HG02763 (cell line): ENCODE results near the gene AARS2.
"Not testable (repeated sequence)": the region's sequence is repeated elsewhere in the genome, so short reads cannot be mapped to it uniquely, and the experiment has no call there.

Source experiments
- ATAC-seq: cut with Tn5 transposase; IDR thresholded peaks from one replicate; pipeline ENCODE4 v1.9.1; 2021; ENCODE audit warnings: mild to moderate bottlenecking, moderate library complexity; ENCODE audit not compliant: unreplicated experiment

The AARS2 gene

DNA sequence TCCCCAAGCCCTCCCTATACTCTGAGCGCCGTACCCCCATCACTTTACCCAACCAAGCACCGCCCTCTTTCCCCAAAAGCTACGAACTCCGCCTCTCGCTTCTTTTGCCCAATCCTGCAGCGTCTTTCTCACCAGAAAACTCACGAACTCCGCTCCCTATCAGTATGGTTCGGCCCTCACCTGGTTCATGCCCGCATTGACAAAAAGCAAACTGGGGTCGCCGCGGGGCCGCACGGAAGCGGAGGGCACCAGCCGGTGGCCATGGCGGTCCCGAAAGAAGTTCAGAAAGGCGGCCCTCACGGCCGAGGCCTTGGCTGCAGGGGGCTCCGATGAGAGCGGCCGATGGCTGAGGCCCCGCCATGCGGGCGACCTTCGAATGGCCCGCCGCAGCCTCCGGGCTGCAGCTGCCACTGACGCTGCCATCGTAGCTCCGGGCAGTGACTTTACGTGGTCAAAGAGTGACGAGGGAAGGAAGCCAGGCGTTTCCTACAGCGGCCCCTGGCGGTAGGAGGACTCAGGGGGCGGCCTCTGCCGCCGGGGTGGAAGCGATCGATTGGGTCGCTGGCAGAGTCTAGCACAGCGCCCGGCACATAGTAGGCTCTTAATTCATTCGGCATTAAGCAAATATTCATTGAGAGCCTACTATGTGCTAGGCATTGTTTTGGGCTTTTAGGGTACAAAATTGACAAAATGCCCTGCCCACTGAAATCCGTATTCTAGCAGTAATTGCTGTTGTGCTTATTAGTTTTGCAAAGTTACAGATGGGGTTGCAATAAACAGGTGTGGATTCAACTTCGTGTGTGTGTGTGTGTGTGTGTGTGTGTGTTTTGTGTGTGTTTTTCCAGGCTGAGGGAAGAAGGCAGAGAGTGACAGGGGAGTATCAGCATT is at the start of gene AARS2:
TSS of gene AARS2 (minus strand) at position 447 of the 888 bp plus-strand sequence. CDS start at position 423, 24 bp downstream.
- ATAC-seq, result peak; percentile 88

DNA sequence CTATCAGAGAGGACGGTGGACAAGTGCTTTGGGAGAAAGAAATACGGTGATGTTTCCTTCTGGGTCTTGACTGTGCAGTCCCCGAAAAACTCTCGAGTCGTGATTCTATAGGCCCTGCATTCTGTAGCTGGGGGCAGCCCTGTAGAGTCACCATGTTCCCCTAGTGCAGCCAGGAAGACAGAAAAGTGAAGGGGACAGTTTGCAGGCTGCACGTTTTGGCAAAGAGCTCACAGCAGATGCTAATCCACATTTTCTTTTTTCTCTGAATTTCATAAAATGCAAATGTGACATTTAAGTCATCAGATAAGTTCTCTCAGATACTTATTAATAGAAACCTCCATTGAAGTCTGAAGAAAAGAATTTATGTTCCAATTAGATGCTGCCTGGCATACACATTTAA is 48.8 kb upstream of the AARS2 start:
- ATAC-seq, result no peak

DNA sequence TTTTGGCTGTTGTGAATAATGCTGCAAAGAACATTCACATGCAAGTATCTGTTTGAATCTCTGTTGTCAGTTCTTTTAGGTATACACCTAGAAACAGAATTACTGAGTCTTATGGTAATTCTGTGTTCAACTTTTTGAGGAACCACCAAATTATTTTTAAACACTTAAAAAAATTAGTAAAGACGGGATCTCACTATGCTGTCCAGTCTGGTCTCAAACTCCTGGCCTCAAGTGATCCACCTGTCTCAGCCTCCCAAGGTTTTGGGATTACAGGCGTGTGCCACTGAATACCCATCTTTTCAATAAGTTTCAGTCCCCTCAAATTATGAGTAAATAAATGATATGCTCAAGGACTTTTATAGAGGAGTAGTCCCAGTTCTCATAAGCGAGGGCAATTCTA is 46.8 kb upstream of the AARS2 start:
- no peak for ATAC-seq

DNA sequence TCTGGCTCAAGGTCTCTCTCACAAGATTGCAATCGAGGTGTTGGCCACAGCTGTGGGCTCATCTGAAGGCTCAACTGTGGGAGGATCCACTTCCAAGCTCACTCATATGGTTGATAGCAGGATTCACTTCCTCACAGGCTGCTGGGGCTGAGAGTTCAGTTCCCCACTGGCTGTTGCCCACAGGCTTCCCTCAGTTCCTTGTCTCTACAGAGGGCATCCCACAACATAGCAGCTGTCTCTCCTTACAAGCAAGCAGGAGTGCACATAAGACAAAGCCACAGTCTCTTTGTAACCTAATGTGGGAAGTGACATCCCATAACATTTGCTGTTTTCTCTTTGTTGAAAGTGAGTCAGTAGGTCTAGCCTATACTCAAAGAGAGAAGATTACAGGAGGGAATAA is 43.3 kb upstream of the AARS2 start:
- no peak for ATAC-seq

DNA sequence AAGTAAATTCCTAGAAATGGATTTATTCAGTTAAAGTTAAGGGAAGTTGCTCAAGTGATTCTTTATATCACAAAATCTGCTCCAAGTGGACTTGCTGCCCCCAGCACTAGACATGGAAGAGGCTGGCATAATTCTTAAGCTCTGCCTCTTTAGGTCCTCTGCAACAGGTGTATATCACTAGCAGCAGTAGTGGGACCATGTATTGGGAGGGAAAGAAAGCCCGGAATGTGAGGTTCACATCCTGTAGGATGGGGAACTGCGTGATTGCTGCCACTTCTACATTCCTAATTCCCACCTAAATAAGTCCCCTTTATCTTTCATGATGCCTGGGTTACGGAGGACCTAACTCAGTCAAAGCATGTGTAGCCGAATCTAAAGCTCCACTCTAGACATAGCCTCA is 42.5 kb upstream of the AARS2 start:
- ATAC-seq, result no peak

DNA sequence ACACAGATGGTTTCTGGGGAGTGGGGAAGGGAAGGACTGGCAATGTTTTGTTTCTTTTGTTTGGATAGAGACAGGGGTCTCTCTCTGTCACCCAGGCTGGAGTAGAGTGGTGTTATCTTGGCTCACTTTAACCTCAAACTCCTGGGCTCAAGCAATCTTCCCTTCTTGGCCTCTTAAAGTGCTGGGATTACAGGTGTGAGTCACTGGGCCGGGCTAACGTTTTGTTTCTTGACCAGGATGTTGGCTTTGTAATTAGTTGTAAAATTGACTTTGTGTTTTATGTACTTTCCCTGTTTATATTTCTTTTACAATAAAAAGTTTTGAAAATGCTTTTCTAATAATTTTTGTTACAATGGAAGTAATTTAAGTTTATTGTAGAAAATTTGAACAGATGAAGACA is 40.2 kb upstream of the AARS2 start:
- no peak for ATAC-seq

DNA sequence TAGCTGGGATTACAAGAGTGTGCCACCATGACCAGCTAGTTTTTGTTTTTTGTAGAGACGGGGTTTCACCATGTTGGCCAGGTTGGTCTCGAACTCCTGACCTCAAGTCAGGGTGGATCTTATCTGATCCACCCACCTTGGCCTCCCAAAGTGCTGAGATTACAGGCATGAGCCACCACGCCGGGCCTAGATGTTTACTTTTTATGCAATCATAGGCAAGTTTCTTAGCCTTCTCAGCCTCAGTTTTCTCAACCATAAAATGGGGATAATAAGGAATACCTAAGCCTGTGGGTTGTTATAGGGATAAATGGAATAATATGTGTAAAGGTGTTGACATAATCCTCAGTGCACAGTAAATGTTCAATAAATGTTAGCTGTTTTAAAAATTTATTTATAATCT is 39.1 kb upstream of the AARS2 start:
- no peak for ATAC-seq

DNA sequence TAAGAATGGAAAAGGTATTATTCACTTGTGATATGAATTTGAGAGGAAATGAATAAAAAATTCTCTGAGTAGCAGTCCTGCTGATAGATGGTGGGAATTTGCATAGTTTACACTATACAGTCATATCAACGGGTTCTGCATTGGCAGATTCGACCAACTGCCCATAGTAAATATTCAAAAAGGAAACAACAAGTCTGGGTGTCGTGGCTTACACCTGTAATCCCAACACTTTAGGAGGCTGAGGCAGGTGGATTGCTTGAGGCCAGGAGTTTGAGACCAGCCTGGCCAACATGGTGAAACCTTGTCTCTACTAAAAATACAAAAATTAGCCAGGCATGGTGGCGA is 37.5 kb upstream of the AARS2 start:
- ATAC-seq, result not testable (repeated sequence)

DNA sequence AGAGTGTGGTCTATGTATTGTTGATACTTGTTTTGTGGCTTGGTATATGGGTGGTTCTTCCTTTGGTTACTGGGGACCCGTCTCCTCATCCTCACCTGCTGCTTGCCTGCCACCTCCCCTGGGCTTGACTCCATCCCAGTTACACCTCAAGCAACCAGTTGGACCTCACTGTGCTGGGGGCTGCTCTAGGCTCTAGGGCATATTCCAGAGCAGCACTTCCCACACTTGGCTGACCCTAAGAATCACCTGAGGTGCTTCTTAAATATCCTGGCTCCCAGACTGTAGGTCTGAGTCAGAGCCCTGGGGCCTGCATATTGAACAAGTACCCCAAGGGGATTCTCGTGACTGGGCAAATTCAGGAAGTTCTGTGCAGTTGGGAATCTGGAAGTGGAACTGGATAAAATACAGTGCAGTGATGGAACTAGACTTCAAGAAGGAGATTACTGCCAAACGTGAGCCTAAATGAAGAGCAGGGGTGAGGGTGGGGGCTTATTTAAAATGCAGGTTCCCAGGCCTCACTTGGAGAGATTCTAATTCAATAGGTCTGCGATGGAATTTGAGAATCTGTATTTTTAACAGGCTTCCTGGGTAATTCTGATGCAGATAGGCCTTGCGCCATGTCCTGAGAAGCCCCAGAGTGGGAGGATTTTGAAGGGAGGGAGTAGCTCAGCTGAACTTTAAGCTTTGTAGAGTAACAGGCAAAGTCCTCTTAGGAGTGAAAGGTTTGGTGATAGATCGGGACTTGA is 36.9 kb upstream of the AARS2 start:
- ATAC-seq, result no peak

DNA sequence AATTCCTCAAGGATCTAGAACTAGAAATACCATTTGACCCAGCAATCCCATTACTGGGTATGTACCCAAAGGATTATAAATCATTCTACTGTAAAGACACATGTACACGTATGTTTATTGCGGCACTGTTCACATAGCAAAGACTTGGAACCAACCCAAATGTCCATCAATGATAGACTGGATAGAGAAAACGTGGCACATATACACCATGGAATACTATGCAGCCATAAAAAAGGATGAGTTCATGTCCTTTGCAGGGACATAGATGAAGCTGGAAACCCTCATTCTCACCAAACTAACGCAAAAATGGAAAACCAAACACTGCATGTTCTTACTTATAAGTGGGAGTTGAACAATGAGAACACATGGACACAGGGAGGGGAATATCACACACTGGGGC is 33.7 kb upstream of the AARS2 start:
- ATAC-seq, result not testable (repeated sequence)

DNA sequence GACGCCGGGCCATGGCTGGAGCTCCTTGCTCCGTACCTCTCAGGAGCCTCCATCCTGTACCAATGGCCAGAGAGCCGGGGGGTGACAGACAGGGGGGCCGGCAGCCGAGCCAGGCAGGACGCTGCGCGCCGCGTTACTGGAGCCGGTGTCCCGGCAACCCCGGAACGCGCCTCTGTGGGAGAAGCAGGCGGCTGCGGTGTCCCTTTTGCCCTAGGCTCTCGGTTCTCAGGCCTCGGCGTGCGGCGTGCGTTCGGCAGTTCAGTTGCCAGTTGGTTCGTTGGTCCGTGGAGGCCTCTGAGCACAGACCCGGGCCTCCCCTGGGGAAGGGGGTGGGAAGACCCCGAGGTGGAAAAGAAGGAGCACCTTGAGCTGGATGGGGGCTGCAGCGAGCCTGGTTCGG is 29.3 kb upstream of the AARS2 start, which contains the start of gene SPATS1:
TSS of gene SPATS1 (plus strand) at position 162 of the 400 bp plus-strand sequence. CDS start 446 bp downstream, outside the sequence.
- no peak for ATAC-seq

DNA sequence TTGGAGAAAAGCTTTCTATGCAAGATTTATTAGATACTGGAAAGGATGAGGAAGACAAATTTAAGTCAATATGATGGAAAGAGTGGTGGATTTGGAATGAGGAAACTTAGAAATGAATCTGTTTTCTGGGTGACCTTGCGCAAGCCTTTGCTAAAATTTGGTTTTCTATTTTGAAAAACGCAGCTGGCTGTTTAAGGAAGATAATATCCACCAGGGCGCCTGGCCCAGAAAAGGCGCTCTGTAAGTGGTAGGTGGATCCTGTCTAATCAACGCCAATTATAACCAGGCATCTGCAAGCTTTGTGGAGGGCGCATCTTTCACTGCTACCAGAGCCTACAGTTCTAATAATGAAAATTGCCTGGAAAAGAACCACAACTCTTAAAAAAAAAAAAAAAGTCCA is 28.9 kb upstream of the AARS2 start:
- no peak for ATAC-seq

DNA sequence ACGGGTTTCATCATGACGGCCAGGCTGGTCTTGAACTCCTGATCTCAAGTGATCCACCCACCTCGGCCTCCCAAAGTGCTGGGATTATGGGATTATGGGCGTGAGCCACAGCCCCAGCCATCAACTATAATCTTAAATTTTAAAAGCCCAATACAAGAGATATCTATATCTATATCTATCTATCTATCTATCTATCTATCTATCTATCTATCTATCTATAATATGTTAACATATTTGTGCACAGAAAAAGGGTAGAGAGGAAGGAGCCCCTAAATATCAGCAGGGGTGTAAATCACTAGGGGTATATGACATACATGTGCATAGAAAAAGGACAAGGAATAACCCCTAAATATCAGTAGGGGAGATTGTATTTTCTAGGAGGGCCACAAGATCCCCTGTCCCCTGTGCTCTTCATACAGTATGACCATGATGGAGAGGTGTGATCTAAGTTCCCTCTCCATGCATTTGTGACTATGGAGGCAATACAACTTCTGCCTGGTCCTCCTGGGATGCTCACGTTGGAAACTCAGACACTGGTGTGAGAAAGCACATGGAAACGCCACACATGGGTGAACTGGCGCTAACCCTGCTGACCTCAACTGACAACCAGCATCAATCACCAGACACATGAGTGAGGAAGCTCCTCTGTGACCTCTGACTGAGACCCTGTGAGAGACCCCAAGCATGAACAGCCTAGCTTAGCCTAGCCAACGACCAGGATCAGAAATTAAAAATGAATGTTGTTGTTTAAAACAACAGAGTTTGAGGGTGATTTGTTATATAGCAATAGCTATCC is 28.1 kb upstream of the AARS2 start:
- no peak for ATAC-seq

DNA sequence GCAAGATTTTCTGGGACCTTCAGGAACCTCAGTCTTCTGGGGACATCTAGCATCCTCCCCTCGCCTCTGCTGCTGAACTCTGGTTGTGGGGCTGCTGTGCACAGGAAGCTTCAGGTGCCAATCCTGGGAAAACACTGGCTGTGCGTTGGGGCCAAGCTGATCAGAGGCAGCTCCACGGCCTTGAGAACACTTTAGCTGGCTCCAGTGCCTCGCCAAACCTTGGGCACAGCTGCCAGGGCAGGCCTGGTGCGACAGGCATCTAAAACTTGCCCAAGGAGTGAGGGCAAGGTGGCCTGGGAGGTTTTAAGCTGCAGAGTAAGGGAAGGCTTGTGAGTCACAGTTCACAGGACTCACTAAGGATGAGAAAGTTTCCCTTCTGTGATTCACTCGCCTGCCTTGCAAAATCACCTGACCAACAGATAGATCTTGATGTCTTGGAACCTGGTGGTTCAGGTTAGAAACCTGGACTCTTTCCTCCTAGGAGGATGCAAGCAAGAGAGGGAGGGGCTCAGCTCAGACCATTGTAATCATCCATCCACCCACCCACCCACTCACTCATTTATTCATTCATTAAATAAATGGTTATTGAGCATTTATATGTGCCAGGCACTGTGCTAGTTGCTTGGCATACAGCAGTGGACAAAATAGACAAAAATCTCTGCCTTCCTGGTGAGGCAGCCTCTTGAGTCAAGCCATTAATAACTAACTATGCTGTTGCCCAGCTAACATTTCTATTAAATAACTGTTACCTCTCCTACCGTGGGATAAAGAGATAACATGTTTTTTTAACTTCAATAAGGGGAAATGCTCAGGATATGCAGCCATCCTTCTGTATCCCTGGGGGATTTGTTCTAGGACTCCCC is 26.8 kb upstream of the AARS2 start:
- ATAC-seq, result no peak

DNA sequence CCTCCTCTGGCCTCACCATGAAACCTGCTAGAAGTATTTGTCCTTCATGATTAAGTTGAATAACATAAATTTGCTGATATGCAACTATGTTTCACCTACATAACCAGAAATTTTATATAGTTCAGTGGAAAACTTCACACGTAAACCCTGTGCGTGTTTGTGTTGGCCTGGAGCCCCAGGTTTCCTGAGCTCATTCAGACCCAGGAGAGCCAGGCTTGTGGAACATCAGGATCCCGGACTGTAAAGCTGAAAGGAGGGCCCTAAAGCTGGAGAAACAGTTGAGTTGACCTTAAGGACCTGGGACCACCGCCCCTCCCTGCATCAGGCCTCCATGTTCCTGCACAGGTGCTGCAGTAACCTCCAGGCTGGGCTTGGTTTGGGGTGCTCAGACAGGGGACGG is 26.2 kb upstream of the AARS2 start:
- no peak for ATAC-seq

DNA sequence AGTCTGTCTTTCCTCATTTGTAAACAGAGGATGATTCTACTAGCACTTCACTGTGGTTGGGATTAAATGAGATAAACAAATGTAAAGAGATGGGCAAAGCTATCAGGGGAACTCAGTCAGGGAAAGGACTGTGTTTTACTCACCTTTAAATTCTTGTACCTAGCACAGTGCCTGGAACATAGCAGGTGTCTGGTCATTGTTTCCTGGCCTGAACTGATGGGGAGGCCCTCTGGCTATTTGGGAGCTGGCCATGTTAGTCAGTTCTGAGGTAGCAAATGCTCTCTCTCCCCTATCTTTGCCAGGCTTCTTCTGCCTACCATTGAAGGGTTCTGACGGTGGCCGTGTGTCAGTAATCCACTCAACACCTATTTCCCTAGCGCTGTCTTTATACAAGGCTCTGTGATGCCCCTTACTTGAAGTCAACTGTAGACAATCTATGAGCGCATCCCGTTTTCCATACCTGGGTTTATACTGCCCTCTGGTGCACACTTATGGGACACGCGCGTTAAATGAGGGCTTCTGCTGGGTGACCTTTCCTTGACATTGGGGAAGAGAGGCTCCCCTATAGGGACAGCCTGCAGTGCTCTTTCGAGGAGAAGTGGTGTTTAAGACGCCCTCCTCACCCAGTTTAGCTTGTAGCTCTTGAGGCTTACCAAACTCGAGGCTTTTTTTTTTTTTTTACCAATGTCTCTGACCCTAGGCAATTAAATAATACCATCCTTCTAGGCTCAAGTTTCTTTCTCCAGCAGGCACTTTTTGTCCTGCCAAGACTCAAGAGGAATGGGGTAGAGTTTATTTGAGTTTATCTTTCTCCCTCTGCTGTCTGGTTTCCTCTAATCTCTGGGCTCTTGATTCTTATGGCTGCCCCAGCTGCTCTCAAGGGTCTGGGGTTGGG is 25.3 kb upstream of the AARS2 start:
- ATAC-seq, result peak; percentile 71

DNA sequence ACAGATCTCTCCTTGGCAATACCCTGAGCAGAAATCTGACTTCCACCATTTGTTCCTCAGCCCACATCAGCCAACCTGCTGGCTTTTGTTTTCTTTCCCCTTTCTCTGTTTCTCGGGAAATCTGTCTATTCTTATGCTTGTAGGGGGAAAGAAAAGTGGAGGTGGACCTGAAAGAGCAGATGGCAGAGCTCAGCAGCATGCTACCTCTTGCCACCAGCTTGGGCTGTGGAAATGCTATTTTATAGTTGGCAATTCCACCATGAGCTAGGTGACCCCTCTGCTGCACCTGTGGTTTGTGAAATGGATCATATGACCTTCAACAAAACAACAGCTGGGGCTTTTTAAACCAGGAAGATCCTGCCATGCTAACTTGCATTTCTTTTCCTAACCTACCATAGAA is 22.5 kb upstream of the AARS2 start:
- ATAC-seq, result no peak

DNA sequence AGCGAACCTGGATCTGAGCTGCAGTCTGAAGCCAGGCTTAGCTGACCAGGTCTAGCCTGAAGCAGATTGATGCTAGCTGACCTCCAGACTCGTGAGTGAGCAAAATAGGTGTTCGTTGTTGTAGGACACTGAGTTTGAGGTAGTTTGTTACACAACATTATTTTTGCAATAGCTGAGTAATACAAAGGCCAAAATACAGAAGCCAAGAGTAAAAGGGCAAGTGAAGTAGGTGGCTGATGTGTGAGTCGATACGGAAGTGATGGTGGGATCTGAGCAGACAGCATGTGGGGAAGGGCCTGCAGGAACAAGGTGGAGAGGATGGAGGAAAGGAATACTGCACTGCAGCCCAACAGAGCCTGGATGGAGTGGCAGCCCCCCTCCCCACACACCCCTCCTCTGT is 20.8 kb upstream of the AARS2 start:
- no peak for ATAC-seq

DNA sequence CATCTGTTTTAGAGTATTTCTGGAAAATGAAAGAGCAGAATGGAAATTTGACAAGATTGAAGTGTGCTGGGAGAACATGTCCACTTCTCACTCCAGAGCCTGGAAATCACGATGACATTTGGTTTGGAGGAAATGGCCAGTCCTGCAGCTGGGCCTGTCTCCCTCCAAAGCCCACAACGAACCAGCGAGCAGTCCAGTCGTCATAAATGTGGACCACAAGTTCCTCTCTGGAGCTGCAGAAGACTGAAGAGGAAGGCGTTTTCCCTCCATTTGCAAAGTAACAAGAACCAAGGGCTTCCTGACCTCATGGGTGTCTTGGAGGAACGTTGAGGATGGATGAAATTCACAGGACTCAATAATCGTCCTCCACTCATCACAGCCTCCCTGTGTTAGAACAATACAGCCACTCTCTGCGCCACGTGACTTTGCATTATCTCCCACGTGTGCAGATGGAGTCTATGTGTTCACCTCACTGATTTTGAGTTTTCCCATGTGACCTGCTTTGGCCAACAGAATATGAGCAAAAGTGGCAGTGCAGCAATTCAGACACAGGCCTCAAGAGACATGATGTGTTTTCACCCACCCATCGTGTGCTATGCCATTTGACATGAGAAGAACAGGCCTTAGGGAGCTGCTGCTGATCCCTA is 20.2 kb upstream of the AARS2 start:
- no peak for ATAC-seq
